Measurements from ENCODE around the gene TEX261.

Gene TEX261

GRCh38 chr2:70959271-70959761 lies 35.4 kb downstream of the TEX261 start:
- DNase-seq (ENCODE audit: low read depth in 3 of 3) = no peak

GRCh38 chr2:70958759-70959158 lies 35.9 kb downstream of the TEX261 start:
- no peak for DNase-seq (ENCODE audit: low read depth in 3 of 3)

- no peak for DNase-seq (ENCODE audit: low read depth in 3 of 3)
Observed at GRCh38 chr2:70957798-70958197, 36.9 kb downstream of the TEX261 start.

GRCh38 chr2:70956141-70956540 lies 38.5 kb downstream of the TEX261 start:
- DNase-seq (ENCODE audit: low read depth in 3 of 3) = no peak

- no peak for DNase-seq (ENCODE audit: low read depth in 3 of 3)
Observed at GRCh38 chr2:70954886-70955285, 39.8 kb downstream of the TEX261 start.

GRCh38 chr2:70949086-70949485 lies 45.6 kb downstream of the TEX261 start:
- no peak for DNase-seq (ENCODE audit: low read depth in 3 of 3)

- peak; percentile 66 to 79 (median 76) for DNase-seq (ENCODE audit: low read depth in 3 of 3)
Observed at GRCh38 chr2:70948337-70949003, 46.2 kb downstream of the TEX261 start.

GRCh38 chr2:70947556-70948184 lies 47.0 kb downstream of the TEX261 start:
- no peak for DNase-seq (ENCODE audit: low read depth in 3 of 3)

GRCh38 chr2:70946832-70947442 lies 47.7 kb downstream of the TEX261 start:
- DNase-seq (ENCODE audit: low read depth in 3 of 3) = peak in 2 of 3 experiments; percentile 20 to 39

- no peak for DNase-seq (ENCODE audit: low read depth in 3 of 3)
Observed at GRCh38 chr2:70944111-70944690, 50.5 kb downstream of the TEX261 start.

- no peak for DNase-seq (ENCODE audit: low read depth in 3 of 3)
Observed at GRCh38 chr2:70943205-70943871, 51.3 kb downstream of the TEX261 start.

GRCh38 chr2:70942396-70943204 lies 52.1 kb downstream of the TEX261 start:
- DNase-seq (ENCODE audit: low read depth in 3 of 3) = no peak

- no peak for DNase-seq (ENCODE audit: low read depth in 3 of 3)
Observed at GRCh38 chr2:70941701-70942100, 53.0 kb downstream of the TEX261 start.

GRCh38 chr2:70941186-70941585 lies 53.5 kb downstream of the TEX261 start:
- no peak for DNase-seq (ENCODE audit: low read depth in 3 of 3)

GRCh38 chr2:70939839-70940580 lies 54.7 kb downstream of the TEX261 start:
- no peak for DNase-seq (ENCODE audit: low read depth in 3 of 3)

- no peak for DNase-seq (ENCODE audit: low read depth in 3 of 3)
Observed at GRCh38 chr2:70939001-70939838, 55.5 kb downstream of the TEX261 start.

GRCh38 chr2:70938586-70938950 lies 56.1 kb downstream of the TEX261 start:
- no peak for DNase-seq (ENCODE audit: low read depth in 3 of 3)

GRCh38 chr2:70937866-70938585 lies 56.6 kb downstream of the TEX261 start:
- no peak for DNase-seq (ENCODE audit: low read depth in 3 of 3)
